OCI-LY1 (cell line): Measurements from ENCODE around the gene EYS.

Experiments
- EZH2 ChIP-seq: fragments of 200-600 bp; sonication (generic), shearing (Covaris generic); IDR thresholded peaks from 2 replicates; pipeline ENCODE4 v1.8.0; 2017; ENCODE audit warnings: borderline replicate concordance, mixed run types, mild to moderate bottlenecking, antibody characterized with exemption, low read length, moderate library complexity, mixed read lengths
- TF ChIP-seq, protein P1 (sequence below): fragments of 200-600 bp; sonication (generic), shearing (Covaris generic); IDR thresholded peaks from 2 replicates; pipeline ENCODE4 v1.5.1; 2017; ENCODE audit warnings: mild to moderate bottlenecking, antibody characterized with exemption, low read length, moderate library complexity, mixed read lengths

DNA sequence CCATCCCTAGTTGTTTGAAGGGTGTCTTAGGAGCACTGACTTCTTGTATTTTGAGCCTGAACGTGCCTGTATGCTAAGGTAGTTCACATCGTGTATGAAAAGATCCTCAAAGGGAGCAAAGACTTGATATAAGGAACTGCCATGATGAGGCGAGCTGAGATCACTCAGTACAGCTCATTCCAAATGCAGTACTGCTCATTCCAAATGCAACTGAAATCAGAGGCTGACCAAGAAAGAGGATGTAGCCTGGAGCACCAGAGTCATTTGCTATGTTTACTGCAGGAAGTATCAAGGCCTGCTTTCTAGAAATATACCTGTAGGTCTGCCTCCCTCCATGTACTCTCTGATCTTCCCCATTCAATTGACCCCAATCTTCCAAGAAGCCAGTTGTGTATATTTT is 832.2 kb downstream of the EYS start:
- TF ChIP-seq, protein P1, sequence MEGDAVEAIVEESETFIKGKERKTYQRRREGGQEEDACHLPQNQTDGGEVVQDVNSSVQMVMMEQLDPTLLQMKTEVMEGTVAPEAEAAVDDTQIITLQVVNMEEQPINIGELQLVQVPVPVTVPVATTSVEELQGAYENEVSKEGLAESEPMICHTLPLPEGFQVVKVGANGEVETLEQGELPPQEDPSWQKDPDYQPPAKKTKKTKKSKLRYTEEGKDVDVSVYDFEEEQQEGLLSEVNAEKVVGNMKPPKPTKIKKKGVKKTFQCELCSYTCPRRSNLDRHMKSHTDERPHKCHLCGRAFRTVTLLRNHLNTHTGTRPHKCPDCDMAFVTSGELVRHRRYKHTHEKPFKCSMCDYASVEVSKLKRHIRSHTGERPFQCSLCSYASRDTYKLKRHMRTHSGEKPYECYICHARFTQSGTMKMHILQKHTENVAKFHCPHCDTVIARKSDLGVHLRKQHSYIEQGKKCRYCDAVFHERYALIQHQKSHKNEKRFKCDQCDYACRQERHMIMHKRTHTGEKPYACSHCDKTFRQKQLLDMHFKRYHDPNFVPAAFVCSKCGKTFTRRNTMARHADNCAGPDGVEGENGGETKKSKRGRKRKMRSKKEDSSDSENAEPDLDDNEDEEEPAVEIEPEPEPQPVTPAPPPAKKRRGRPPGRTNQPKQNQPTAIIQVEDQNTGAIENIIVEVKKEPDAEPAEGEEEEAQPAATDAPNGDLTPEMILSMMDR = no peak
- TF ChIP-seq EZH2 = no peak
